Activated naive CD8-positive, alpha-beta T cell treated with anti-CD3 and anti-CD28 coated beads for 36 hours (primary cell): ENCODE results near the gene OR9A2. TPM values are rescaled to one million over a fixed set of nuclear protein-coding genes. Genes with fewer than 3 reads are reported as not detected.

Source experiments
- total RNA-seq, 2 experiments: library from RNA; stranded (reverse); gene quantifications; one replicate each; pipeline ENCODE4 v1.2.3, GENCODE V29; 2021

The OR9A2 gene
- total RNA-seq, 2 experiments from 2014 or later: not detected

Other genes starting within 250 kb of the OR9A2 start
- 10 to 100 TPM in 1 of 2 experiments, 1 to 10 TPM in 1; 9.0 to 10.0 TPM for gene EPHB6, start 172.1 kb downstream of the OR9A2 start, total RNA-seq
- gene TRPV6, start 141.4 kb downstream of the OR9A2 start, total RNA-seq: not detected
- gene TRPV5, start 93.4 kb downstream of the OR9A2 start, total RNA-seq: not detected
- gene LLCFC1, start 87.6 kb downstream of the OR9A2 start, total RNA-seq: not detected
- under 1 TPM in 1 of 2 experiments, not detected in 1; 0.16 TPM for gene KEL, start 64.8 kb downstream of the OR9A2 start, total RNA-seq
- gene OR6V1, start 25.2 kb upstream of the OR9A2 start, total RNA-seq: not detected
- not detected for gene PIP, start 104.9 kb upstream of the OR9A2 start, total RNA-seq
- gene TAS2R39, start 156.3 kb upstream of the OR9A2 start, total RNA-seq: not detected
- not detected for gene TAS2R40, start 194.9 kb upstream of the OR9A2 start, total RNA-seq
- gene GSTK1, start 236.3 kb upstream of the OR9A2 start, total RNA-seq: 100 to 1,000 TPM; 136 to 137 TPM